OCI-LY3 (cell line): ENCODE data around the gene FSTL3.

Experiments
- H2AFZ ChIP-seq: fragments of 200-600, 300-600 bp; shearing (Covaris generic); 2 replicates; pipeline ENCODE4 v1.6.0; 2014; ENCODE audit warnings: antibody characterized with exemption, low read depth, low read length
- H3K27ac ChIP-seq: fragments of 200-600, 300-600 bp; sonication (generic); 2 replicates; pipeline ENCODE4 v1.5.1; 2014; ENCODE audit warnings: mild to moderate bottlenecking, low read length, moderate library complexity, mixed read lengths
- H3K27me3 ChIP-seq: fragments of 200-600, 300-600 bp; sonication (generic); 2 replicates; pipeline ENCODE4 v1.6.1; 2014; ENCODE audit warnings: low read depth, low read length, mixed read lengths
- H3K36me3 ChIP-seq: fragments of 200-600, 300-600 bp; sonication (generic); replicated peaks from 2 replicates; pipeline ENCODE3; 2014; ENCODE audit warnings: low read depth, low read length, mixed read lengths
- H3K4me1 ChIP-seq: fragments of 300-600, 200-600 bp; sonication (generic); 2 replicates; pipeline ENCODE4 v1.6.1; 2014; ENCODE audit warnings: low read length, mixed read lengths
- H3K4me2 ChIP-seq: fragments of 200-600, 300-600 bp; sonication (generic); 2 replicates; pipeline ENCODE4 v1.6.1; 2014; ENCODE audit warnings: low read length, mixed read lengths
- H3K4me3 ChIP-seq: fragments of 300-600, 200-600 bp; sonication (generic); 2 replicates; pipeline ENCODE4 v1.5.1; 2014; ENCODE audit warnings: antibody characterized with exemption, mild to moderate bottlenecking, low read length, moderate library complexity
- H3K79me2 ChIP-seq: fragments of 300-600, 200-600 bp; shearing (Covaris generic); 2 replicates; pipeline ENCODE4 v1.6.1; 2014; ENCODE audit warnings: mild to moderate bottlenecking, low read length, mixed read lengths
- H3K9ac ChIP-seq: fragments of 300-600, 200-600 bp; shearing (Covaris generic); 2 replicates; pipeline ENCODE4 v1.6.0; 2014; ENCODE audit warnings: mild to moderate bottlenecking, low read length, moderate library complexity
- H3K9me3 ChIP-seq: fragments of 200-600, 300-600 bp; shearing (Covaris generic); 2 replicates; pipeline ENCODE4 v1.6.1; 2014; ENCODE audit warnings: low read length, mixed read lengths; ENCODE audit not compliant: insufficient read depth
- H4K20me1 ChIP-seq: fragments of 200-600, 300-600 bp; sonication (generic); 2 replicates; pipeline ENCODE4 v1.6.1; 2016; ENCODE audit warnings: low read length, mixed read lengths; ENCODE audit not compliant: insufficient read depth
- EZH2phosphoT487 ChIP-seq: fragments of 200-600 bp; shearing (Covaris generic); IDR thresholded peaks from 2 replicates; pipeline ENCODE4 v1.6.1; 2018; ENCODE audit warnings: antibody characterized with exemption, mixed run types, low read depth
- TF ChIP-seq, protein P1 (sequence below): fragments of 200-600, 300-600 bp; sonication (generic); IDR thresholded peaks from 2 replicates; pipeline ENCODE4 v1.5.1; 2014; ENCODE audit warnings: antibody characterized with exemption, low read length, low read depth

The FSTL3 gene

GRCh38 chr19:655691-656090, 20.5 kb upstream of the FSTL3 start:
- Histone ChIP-seq H2AFZ (no peak overlapping the region), H3K9me3 (no peaks in the 10 kb centered on the region), H3K4me1 (peaks cover 14% of the 10 kb centered on the region), H3K79me2 (peaks cover 100% of the 10 kb centered on the region), H3K4me2 (no peak overlapping the region), H3K27me3 (no peaks in the 10 kb centered on the region), H3K9ac (no peak overlapping the region), H3K36me3 (peaks cover 56% of the 10 kb centered on the region), H3K27ac (no peak overlapping the region), H3K4me3 (no peak overlapping the region), H4K20me1 (peaks cover 96% of the 10 kb centered on the region)
- no peak for TF ChIP-seq EZH2phosphoT487
- TF ChIP-seq, protein P1, sequence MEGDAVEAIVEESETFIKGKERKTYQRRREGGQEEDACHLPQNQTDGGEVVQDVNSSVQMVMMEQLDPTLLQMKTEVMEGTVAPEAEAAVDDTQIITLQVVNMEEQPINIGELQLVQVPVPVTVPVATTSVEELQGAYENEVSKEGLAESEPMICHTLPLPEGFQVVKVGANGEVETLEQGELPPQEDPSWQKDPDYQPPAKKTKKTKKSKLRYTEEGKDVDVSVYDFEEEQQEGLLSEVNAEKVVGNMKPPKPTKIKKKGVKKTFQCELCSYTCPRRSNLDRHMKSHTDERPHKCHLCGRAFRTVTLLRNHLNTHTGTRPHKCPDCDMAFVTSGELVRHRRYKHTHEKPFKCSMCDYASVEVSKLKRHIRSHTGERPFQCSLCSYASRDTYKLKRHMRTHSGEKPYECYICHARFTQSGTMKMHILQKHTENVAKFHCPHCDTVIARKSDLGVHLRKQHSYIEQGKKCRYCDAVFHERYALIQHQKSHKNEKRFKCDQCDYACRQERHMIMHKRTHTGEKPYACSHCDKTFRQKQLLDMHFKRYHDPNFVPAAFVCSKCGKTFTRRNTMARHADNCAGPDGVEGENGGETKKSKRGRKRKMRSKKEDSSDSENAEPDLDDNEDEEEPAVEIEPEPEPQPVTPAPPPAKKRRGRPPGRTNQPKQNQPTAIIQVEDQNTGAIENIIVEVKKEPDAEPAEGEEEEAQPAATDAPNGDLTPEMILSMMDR: no peak

DNA sequence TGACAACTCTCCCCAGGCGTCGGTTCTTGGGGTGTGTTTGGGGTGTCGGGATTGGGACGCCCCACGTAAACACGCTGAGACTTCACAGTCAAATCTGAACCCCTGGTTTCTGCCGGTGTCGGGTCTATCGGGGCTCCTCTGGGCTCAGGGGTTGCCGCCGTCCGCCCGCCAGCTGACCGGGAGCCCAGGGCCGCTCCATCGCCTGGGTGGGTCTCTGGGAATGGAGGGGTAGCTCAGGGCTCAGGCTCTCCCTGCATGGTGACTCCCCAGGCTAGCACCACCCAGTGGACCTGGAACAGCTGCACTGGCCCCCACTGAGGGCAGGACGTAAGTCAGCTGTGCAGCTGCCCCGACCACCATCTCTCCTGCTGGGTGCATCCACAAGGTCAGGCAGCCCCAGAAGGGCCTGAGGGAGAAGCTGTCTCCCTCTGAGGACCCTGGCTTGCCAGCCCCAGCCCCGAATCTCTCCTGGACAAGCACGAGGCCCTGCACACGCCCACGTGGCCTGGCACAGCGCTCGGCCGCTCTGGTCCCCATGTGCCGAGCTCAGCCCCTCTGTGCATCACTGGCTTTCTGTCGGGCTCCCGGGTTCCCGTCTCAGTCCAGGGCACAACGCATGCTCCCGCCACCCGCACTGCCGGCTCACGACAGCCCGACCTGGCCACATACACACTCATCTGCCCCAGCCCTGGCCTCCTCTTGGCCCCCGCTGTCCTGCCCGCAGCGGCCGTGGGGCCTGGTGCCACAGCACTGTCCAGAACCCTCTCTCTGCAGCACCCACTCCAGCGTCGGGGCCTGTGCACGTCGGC, 19.2 kb upstream of the FSTL3 start:
- peaks cover 97% of the 10 kb centered on the region for H4K20me1 ChIP-seq
- H3K27ac ChIP-seq: no peak overlapping the region
- peaks cover 100% of the 10 kb centered on the region for H3K79me2 ChIP-seq
- peaks cover 20% of the 10 kb centered on the region for H3K4me1 ChIP-seq
- H3K4me2 ChIP-seq: no peak overlapping the region
- TF ChIP-seq EZH2phosphoT487: no peak
- TF ChIP-seq, protein P1: no peak
- peaks cover 48% of the 10 kb centered on the region for H3K36me3 ChIP-seq
- no peaks in the 10 kb centered on the region for H3K27me3 ChIP-seq
- no peak overlapping the region for H3K4me3 ChIP-seq
- no peaks in the 10 kb centered on the region for H3K9me3 ChIP-seq
- no peak overlapping the region for H3K9ac ChIP-seq
- H2AFZ ChIP-seq: no peak overlapping the region

DNA sequence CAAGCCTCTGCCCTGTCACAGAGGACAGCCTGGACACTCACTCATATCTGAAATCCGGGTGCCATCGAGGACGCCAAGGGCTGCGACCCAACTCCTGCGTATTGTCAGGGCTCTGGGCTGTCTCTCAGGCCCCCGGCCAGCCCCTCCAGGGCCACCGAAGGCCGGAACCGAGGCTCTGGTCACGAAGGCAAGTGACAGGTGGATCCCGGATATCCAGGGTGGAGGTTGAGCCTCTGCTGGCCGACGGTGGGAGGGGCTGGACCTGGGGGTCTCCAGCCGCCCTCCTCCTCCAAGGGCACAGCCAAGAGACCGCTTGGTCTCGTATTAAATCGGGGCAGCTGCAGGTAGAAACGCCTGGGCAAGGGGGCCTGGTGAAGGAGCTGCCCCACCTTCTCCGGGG, 18.6 kb upstream of the FSTL3 start:
- H3K9me3 ChIP-seq: no peaks in the 10 kb centered on the region
- H2AFZ ChIP-seq: no peak overlapping the region
- no peak overlapping the region for H3K27ac ChIP-seq
- H3K27me3 ChIP-seq: no peaks in the 10 kb centered on the region
- H4K20me1 ChIP-seq: peaks cover 91% of the 10 kb centered on the region
- H3K4me3 ChIP-seq: no peak overlapping the region
- peaks cover 42% of the 10 kb centered on the region for H3K36me3 ChIP-seq
- no peak overlapping the region for H3K4me2 ChIP-seq
- TF ChIP-seq, protein P1: no peak
- no peak for TF ChIP-seq EZH2phosphoT487
- H3K79me2 ChIP-seq: peaks cover 100% of the 10 kb centered on the region
- peaks cover 20% of the 10 kb centered on the region for H3K4me1 ChIP-seq
- H3K9ac ChIP-seq: no peak overlapping the region

GRCh38 chr19:658059-658839, 17.9 kb upstream of the FSTL3 start:
- Histone ChIP-seq H3K4me2 (no peak overlapping the region), H2AFZ (no peak overlapping the region), H3K4me3 (no peak overlapping the region), H3K9me3 (no peaks in the 10 kb centered on the region), H3K36me3 (peaks cover 35% of the 10 kb centered on the region), H4K20me1 (peaks cover 84% of the 10 kb centered on the region), H3K4me1 (peaks cover 20% of the 10 kb centered on the region), H3K27me3 (no peaks in the 10 kb centered on the region), H3K9ac (no peak overlapping the region), H3K79me2 (peaks cover 98% of the 10 kb centered on the region), H3K27ac (no peak overlapping the region)
- TF ChIP-seq, protein P1: no peak
- TF ChIP-seq EZH2phosphoT487: no peak
